Cardiac septum (tissue), 1 donor: ENCODE measurements around the gene OCIAD2. TPM values are rescaled to one million over a fixed set of nuclear protein-coding genes. Genes with fewer than 3 reads are reported as not detected.
"Not testable (repeated sequence)": the region's sequence is repeated elsewhere in the genome, so short reads cannot be mapped to it uniquely, and the experiment has no call there.

ENCODE experiments used
- DNase-seq: peaks from one replicate; pipeline ENCODE4 v3.0.0-alpha.2; 2020; ENCODE audit warnings: low spot score
- intact Hi-C: fragments of 100-400 bp; cut with DNase I; formaldehyde crosslinking; loops from one replicate; pipeline ENCODE4 v1.14.0; 2022
- total RNA-seq: library from RNA; stranded (reverse); fragmentation: NEBNext Ultra II Directional; extraction: Animal tissue kit (Norgen Biotek cat#: 25700); gene quantifications from one replicate; pipeline ENCODE4 v1.2.1, GENCODE V29; 2021
- donor health status: DM: no; HTN: no; CAD: no.

OCIAD2 gene
- total RNA-seq, 1 donor from 2014 or later: 8.9 TPM

- intact Hi-C loops: no loop called here
- DNase-seq: no peak
These were observed 43.9 kb downstream of the OCIAD2 start for GRCh38 chr4:48862661-48863060.

- DNase-seq: no peak
- intact Hi-C loops: no loop called here
These were observed 44.5 kb downstream of the OCIAD2 start for GRCh38 chr4:48862038-48862437.

GRCh38 chr4:48858130-48858529 lies 48.4 kb downstream of the OCIAD2 start:
- intact Hi-C loops: no loop called here
- DNase-seq: no peak

- intact Hi-C loops: no loop called here
- no peak for DNase-seq
These were observed 51.6 kb downstream of the OCIAD2 start for GRCh38 chr4:48854982-48855381.

GRCh38 chr4:48854395-48854683 lies 52.2 kb downstream of the OCIAD2 start:
- intact Hi-C loops: no loop called here
- DNase-seq: no peak

- no peak for DNase-seq
- intact Hi-C loops: no loop called here
These were observed 52.8 kb downstream of the OCIAD2 start for GRCh38 chr4:48853604-48854394.

GRCh38 chr4:48851651-48852050 lies 54.9 kb downstream of the OCIAD2 start:
- no peak for DNase-seq
- intact Hi-C loops: no loop called here

- DNase-seq, intact Hi-C loops: not testable (repeated sequence)
These were observed 57.8 kb downstream of the OCIAD2 start for GRCh38 chr4:48848799-48849198.

GRCh38 chr4:48844843-48845242 lies 61.7 kb downstream of the OCIAD2 start:
- intact Hi-C loops: no loop called here
- DNase-seq: no peak

GRCh38 chr4:48841045-48841827 lies 65.3 kb downstream of the OCIAD2 start:
- intact Hi-C loops: no loop called here

GRCh38 chr4:48836658-48837057 lies 69.9 kb downstream of the OCIAD2 start:
- intact Hi-C loops: loop anchor here (10.0 kb wide), 1 partner anchor 262 kb away; no protein-coding TSS in a partner anchor
- DNase-seq: no peak

More at GRCh38 chr4:48841045-48841827, 65.3 kb downstream of the OCIAD2 start:
- DNase-seq: no peak

Other genes starting within 250 kb of the OCIAD2 start
- gene FRYL, start 126.5 kb downstream of the OCIAD2 start, total RNA-seq: 41.0 TPM
- 137 TPM for gene OCIAD1, start 75.7 kb downstream of the OCIAD2 start, total RNA-seq
- gene CWH43, start 79.5 kb upstream of the OCIAD2 start, total RNA-seq: not detected